ENCODE measurements around the gene EPAS1. TPM values are rescaled to one million over a fixed set of nuclear protein-coding genes. Genes with fewer than 3 reads are reported as not detected.

Gene EPAS1
- total and polyA plus RNA-seq, 2 of the 8 experiments (the other 6 are each of a cell fraction or from before 2014, with no cell fraction given): 2.0 to 4.9 TPM

DNA sequence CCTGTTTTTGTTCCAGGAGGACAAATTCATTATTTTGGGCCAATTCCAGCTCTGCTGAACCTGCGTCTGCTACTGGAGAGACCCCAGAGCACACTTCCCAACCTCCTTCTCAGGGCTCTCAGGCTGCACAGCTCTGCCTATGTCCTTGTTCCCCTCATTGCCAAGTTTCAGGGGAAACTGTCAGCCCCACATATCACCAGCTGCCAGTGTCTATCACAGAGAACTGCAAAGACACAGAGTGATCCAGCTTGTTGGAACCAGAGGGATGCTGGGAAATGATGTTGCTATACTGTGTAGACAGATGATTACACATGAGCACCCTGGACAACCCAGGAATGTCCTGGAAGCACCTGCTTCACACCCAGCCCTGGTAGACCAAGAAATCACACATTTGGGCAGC, 114.8 kb downstream of the EPAS1 start:
- Histone ChIP-seq H3K27me3 (replicated peaks in 1 of 4; ENCODE audit: control insufficient read depth in 3 of 4, extremely low read depth in 1 of 4, insufficient read depth in 3 of 4, low read length in 3 of 4) (no peaks in the 10 kb centered on the region), H3K4me1 (replicated peaks in 1 of 4; ENCODE audit: control insufficient read depth in 3 of 4, insufficient read depth in 4 of 4, low read length in 3 of 4) (no peaks in the 10 kb centered on the region), H3K9ac (replicated peaks in 1 of 4; ENCODE audit: extremely low read depth in 1 of 4, low read depth in 3 of 4, low read length in 3 of 4) (no peak overlapping the region), H3K4me3 (ENCODE audit: extremely low read depth in 1 of 4, insufficient read depth in 2 of 4, low read depth in 3 of 4, low read length in 4 of 4) (no peak overlapping the region), H3K23me2 (ENCODE audit: low read depth, low read length) (no peaks in the 10 kb centered on the region), H3K18ac (ENCODE audit: extremely low read depth, low read length) (no peak overlapping the region), H3K23ac (ENCODE audit: insufficient read length) (no peak overlapping the region), H3K9me3 (ENCODE audit: insufficient read depth in 2 of 2, low read depth in 1 of 2, low read length in 1 of 2) (peaks cover 2 to 5% of the 10 kb centered on the region in 2 experiments; a peak in 2 of 4 replicates), H2BK15ac (ENCODE audit: low read length) (no peak overlapping the region), H2AFZ (ENCODE audit: low read length) (no peak overlapping the region), H4K20me1 (replicated peaks in 1 of 2; ENCODE audit: control insufficient read depth in 1 of 2, insufficient read depth in 2 of 2, low read length in 2 of 2) (no peaks in the 10 kb centered on the region), H3K4ac (replicated peaks; ENCODE audit: insufficient read length, low read depth, low read length) (no peak overlapping the region), H3K14ac (ENCODE audit: insufficient read length) (no peak overlapping the region), H2BK120ac (replicated peaks; ENCODE audit: low read depth, low read length) (no peak overlapping the region), H4K8ac (ENCODE audit: extremely low read depth, insufficient read depth, low read length) (no peak overlapping the region), H4K5ac (ENCODE audit: insufficient read length, low read depth, low read length) (no peak overlapping the region), H3K79me2 (ENCODE audit: control insufficient read depth in 1 of 2, insufficient read depth in 2 of 2, low read length in 2 of 2) (no peaks in the 10 kb centered on the region), H2BK5ac (ENCODE audit: low read depth, low read length) (no peak overlapping the region), H3K36me3 (ENCODE audit: control insufficient read depth in 2 of 4, insufficient read depth in 4 of 4, low read length in 3 of 4) (no peaks in the 10 kb centered on the region), H3K56ac (replicated peaks; ENCODE audit: insufficient read length, low read depth, low read length) (no peak overlapping the region), H3K4me2 (ENCODE audit: insufficient read depth in 1 of 2, low read depth in 2 of 2, low read length in 2 of 2) (no peak overlapping the region), H2AK5ac (ENCODE audit: low read depth, low read length) (no peak overlapping the region), H3K79me1 (ENCODE audit: low read depth, low read length) (no peaks in the 10 kb centered on the region), H2BK12ac (ENCODE audit: low read depth, low read length) (no peak overlapping the region), H4K91ac (replicated peaks; ENCODE audit: insufficient read length, low read length) (no peak overlapping the region), H2BK20ac (ENCODE audit: low read length) (no peak overlapping the region), H3K27ac (ENCODE audit: low read depth, low read length) (no peak overlapping the region)
- TF ChIP-seq ZNF274 (IDR thresholded peaks at IDR 0.05; ENCODE audit: borderline replicate concordance, extremely low read depth, low read length) (no peak), HDAC2 (IDR thresholded peaks at IDR 0.05; ENCODE audit: borderline replicate concordance in 1 of 2, low read depth in 2 of 2, low read length in 2 of 2) (no peak), BACH1 (IDR thresholded peaks at IDR 0.05; ENCODE audit: low read length) (no peak), TAF7 (optimal IDR thresholded peaks at IDR 0.05; ENCODE audit: borderline replicate concordance, low read depth, low read length) (no peak), ATF2 (IDR thresholded peaks at IDR 0.05; ENCODE audit: low read length) (no peak)
- TF ChIP-seq, protein P1, sequence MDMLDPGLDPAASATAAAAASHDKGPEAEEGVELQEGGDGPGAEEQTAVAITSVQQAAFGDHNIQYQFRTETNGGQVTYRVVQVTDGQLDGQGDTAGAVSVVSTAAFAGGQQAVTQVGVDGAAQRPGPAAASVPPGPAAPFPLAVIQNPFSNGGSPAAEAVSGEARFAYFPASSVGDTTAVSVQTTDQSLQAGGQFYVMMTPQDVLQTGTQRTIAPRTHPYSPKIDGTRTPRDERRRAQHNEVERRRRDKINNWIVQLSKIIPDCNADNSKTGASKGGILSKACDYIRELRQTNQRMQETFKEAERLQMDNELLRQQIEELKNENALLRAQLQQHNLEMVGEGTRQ (IDR thresholded peaks at IDR 0.05; ENCODE audit: low read length): no peak
- CTCF ChIA-PET (ENCODE audit: partially characterized antibody): interaction anchor here (0.6 to 1.4 kb wide), 7 partner anchors 18 to 787 kb away, joined by 3 to 4 read pairs (median 3); no protein-coding TSS in a partner anchor
- POLR2A ChIA-PET (ENCODE audit: partially characterized antibody): no interaction called here
- DNase-seq (ENCODE audit: low read depth in 1 of 2, low spot score in 2 of 2) (no peak), FAIRE-seq (no peak)
- WGBS, 2 experiments (ENCODE audit: extremely low coverage in 1 of 2, insufficient coverage in 1 of 2, insufficient read length in 1 of 2, insufficient replicate concordance in 2 of 2, low coverage in 1 of 2, low lambda C conversion rate in 2 of 2, missing lambda C conversion rate in 1 of 2): 90% methylated on average over 1 of the region's 1 CpG; no CpG with 5 or more reads in 1 of the 2 experiments
